Stimulated activated CD8-positive, alpha-beta memory T cell treated with anti-CD3 and anti-CD28 coated beads, Interleukin-12 subunit alpha, Interleukin-12 subunit beta, amount 100 ng/mL, for 24 hours (primary cell): ENCODE measurements around the gene YPEL2.

Source experiments
- DNase-seq: peaks from one replicate; pipeline ENCODE4 v3.0.0-alpha.2; 2020; ENCODE audit errors: extremely low read depth

YPEL2 gene

DNA sequence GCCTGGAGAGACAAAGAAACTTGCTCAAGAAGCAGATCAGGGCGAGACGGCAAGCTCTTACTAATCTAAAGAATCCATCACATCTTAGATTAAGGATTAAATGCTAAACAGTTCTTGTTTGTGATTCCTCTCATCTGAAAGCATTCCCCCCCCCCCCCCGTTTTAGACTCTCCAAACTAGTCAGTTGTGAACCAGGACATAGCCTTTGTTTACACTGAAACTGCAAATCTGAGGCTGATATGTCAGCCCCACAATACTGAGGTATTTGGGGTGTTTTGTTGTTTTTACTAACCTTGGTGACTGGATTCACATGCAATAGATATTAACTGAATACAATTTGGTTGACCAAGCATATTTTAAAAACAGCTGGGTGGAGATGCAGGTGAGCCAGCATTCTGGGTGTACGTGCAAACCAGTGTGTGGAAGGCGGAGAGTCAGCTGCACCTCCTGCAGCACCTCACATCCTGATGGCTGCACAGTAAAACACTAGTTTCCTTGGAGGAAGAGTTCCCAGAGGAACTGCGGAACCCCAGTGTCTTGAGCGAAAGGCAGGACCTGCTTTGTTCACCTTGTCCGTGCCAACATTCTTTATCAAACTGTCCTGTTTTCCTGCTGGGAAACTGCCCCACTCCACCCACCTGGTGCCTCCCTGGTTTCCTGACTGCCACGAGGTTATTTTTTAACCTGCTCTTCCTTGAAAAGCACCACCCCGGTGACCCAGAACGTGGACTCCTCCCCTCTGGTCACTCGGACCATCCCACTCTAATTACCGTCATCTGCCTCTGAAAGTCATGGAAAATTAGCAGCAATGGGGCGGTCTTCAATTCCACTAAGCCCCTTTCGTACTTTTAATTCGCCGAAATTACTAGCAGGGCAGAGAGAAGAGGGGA, 1.2 kb upstream of the YPEL2 start:
- no peak for DNase-seq

DNA sequence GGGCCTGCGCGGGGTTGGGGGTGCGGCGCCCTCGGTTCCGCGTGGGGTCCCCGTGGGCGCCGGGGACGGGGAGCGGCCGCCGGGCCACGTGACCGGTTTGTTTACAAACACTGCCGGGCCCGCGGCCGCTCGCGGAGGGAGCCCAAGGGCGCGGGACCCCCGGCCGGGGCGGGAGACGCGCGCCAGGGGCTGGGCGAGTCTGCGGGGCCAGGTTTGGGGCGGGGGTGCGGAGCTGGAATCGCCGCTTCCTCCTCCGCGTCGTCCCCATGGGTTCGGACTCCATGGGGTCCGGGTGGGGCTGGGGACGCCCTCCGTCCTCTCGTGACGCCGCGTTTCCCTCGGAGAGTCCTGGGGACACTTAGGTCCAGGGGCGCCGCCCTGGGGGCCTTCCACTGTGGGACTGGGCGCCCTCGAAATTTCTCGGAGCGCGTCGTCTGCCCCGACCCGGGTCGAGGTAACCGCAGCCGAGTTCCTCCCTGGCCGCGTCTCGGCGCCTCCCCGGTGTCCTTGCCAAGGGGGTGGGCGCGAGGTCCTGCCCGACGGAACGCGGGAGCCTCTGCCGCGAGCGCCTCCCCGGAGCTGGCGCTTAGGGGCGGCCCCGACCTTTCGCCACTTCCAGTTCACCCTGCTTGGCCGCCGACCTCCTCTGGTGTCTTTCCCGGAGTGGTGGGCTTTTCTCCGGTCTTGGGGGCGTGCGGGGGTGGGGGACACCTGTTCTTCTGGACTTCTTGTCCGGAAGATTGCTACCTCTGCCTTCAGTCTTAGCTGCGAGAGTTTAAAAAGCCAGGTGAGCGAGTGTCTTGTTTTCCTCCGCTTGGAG, 684 bp downstream of the YPEL2 start:
- no peak for DNase-seq

DNA sequence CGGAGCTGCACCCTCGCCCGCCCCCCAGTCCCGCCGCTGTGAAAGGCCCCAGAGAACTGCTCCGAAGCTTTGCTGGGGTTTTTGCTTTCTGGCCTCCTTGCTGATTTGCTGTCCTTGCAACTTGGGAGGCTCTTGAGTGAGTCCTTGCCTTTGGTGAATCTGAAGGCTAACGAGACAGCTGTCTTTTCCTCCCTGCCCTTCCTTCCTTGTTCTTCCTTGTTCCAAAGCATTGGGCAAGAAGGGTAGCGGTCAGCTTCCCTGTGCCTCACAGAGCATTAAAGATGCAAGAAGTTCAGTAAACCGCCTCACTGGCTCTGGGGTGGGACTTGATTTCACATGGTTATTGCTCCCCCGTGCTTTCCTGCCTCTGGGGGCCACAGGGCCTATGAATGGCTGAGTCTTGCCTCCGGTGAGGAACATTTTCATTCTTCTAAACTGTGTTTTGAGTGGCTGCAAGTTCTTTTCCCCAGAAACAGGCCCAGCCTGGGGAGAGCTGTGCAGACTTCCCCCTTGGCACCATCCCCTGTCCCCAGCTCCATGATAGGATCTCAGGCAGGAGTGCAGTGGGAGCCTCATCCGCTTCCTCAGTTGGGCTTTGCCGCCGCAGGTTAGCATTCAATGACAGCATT, 1.4 kb downstream of the YPEL2 start:
- DNase-seq = no peak

DNA sequence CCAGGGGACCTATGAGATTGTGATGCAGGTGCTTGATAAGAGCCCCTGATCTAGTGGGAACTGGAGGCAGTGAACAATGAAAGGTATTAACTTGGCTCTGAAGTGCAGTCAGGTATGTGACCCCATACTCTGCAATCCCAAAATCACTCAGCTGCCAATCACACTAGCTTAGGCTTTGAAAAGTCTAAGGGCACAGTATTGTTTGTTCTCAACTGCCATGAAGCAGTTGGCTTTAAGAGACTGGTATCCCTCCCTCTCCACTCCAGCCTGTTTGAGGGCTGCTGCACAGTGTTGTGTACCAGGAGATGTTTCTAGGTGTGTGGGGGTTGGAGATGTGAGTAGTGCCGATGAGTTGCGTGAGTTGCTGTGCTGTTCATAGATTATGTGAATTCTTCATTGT, 2.4 kb downstream of the YPEL2 start:
- no peak for DNase-seq

DNA sequence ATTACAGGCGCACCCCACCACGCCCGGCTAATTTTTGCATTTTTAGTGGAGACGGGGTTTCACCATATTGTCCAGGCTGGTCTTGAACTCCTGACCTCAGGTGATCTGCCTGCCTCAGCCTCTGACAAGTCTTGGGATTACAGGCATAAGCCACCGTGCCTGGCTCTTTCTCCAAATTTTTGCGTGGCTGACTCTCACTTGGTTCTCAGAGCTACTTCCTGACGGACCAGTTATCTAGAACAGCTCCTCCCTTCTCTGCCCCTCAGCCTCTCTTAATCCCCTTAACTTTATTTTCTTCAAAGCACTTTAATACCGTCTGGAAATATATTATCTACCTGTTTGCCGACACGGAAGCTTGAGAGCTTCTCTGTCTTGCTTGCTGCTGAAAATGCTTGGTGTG, 4.2 kb downstream of the YPEL2 start:
- no peak for DNase-seq

DNA sequence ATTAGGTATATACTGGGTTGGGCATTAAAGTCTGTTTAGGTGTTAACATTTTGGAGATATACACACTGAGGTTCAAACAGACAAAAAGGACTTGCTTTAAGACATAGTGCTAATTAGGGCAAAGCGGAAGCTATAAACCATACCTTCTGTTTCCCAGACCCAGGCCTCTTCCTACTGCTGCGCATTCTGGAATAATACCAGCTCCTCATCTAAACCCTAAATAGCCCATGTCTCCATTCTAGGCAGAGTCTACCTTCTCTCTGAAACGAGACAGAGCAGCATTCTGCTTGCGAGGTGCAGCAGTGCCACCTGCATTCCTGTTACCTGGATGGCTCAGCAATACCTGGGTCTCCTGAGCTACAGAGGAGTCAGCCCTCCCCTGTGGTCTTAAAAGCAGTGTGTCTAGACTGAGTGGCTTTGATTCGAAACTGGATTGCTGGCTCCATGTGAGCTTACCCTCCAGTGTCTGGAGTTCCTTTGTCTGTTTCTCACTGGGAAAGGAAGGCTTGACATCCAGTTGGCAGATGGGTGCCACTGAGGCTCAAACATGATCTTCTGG, 6.4 kb downstream of the YPEL2 start:
- no peak for DNase-seq

DNA sequence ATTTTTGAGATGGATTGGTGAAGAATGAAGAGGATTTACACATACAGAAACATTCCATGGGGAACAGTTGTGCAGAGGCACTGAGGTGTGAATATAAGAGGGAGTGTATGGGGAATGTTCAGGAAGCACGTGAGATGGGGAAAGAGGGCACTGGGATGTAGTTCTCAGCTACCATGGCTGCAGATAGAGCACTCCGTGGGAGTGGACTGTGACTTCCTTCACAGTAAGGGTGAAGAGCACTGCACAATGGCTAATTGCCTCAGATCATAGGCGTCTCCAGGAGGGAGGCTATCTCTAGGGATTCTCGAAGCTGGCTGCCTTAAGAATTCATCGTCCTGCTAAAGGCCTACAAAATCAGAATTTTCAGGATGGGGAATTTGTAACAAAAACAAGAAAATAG, 7.0 kb downstream of the YPEL2 start:
- no peak for DNase-seq

DNA sequence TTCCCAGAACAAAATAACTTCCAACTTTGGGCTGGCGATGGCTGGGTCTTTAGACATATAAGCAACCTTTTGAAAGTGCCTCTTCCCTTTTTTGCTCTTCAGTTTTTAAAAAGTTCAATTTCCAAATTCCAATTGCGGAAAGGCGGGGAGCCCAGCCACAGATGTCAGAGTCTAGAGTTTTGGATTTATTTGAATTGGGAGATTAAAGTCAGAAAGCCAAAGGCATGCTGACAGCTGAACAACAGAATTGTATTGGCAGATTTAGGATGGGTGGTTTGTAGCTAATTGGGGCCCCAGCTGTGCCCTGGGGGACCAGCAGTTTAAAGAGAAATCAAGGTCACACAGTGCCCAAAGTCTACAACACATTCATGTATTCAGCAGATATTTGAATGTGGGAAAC, 10.5 kb downstream of the YPEL2 start:
- no peak for DNase-seq

DNA sequence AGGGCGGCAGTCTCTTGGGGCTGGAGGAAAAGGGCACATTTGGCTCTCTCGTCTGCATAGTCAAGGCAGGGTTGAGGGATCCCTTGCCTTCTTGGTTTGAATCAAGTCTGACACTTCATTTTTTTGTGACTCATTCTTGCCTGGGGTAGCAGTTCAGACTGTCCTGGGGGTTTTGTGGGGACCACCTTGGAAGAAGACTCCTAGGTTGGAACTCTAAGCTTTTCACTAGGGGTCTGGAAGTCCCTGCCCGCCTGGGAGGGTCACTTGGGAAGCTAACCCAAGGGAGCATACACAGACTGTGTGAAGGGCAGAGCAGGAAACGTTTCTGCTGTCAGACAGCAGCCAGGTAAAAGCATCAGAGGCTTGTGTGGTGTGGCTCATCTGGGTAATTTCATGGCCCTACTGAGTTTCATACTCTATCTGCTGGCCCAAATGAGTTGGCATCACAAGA, 11.3 kb downstream of the YPEL2 start:
- DNase-seq = no peak

DNA sequence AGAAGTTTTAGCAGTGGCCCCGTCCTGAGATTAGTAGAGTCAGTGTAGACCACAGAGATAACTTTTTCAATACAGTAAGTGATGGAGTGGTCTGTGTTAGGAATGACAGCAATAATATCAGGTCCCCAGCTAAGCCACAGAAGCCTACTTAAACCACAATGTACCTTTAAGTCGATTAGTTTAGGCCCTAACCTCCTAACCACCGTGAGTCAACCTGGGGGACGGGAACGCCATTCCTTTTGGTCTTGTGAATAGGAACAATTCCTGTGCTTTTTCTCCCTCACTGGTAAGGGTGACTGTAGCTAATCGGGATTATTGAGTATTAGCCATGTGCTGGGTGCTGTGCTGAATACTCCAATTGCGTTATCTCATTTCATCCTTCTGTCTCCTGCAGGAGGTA, 14.0 kb downstream of the YPEL2 start:
- no peak for DNase-seq

DNA sequence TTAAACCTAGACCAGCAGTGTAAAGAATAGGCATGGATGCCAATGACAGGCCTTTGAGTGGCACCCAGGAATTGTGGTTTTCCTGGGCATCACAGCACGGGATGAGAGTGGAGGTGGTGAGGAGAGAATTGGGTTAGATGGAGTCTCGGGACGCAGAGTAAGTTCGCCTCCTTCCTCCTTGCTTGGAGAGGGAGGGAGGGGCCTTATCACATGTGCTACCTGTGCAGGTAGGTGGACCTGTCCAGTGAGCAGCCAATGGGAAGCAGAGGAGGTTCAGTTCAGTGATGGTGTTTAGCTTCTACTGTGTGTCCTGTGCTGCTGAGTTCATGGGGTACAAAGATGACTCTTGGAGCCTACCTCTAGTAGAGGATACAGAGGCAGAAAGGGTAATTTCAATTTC, 14.9 kb downstream of the YPEL2 start:
- DNase-seq = no peak

DNA sequence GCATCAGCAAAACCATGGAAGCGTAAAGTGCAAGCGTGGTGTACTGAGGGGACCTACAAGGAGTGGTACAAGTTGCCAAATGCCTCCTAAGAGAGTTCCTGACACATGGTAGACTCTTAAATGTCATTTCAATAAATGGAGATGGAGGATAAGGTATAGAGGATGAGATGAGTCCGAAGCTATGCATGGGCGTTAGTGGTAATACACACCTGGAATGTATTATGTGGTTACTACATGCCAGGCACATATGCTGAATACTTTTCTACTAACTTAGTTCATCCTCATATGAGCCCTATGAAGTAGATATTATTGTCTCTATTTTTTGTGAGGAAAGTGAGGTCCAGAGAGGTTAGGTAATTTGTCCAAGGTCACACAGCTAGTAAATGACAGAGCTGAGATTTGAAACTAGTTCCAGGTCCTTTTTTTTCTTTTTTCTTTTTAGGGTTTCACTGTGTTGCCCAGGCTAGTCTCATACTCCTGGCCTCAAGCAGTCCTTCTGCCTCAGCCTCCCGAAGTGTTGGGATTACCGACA, 15.5 kb downstream of the YPEL2 start:
- no peak for DNase-seq

DNA sequence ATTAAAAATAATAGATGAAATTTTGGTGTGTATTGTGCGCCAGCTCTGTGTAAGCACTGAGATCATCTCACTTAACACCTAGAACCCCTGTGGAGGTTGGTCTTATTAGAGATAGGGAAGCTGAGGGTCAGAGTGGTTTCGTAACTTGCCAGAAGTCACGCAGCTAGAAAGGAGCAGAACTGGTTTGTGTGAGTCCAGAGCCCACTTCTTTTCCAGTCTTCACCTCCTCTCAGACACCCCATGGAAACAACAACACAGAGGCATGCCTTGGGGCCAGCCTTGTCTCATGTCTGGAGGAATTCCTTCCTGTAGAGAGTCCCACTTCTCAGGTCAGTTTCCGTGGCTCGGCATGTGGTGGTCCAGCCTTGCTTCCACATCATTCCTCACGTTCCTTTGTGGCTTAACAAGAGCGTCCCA, 16.5 kb downstream of the YPEL2 start:
- no peak for DNase-seq

DNA sequence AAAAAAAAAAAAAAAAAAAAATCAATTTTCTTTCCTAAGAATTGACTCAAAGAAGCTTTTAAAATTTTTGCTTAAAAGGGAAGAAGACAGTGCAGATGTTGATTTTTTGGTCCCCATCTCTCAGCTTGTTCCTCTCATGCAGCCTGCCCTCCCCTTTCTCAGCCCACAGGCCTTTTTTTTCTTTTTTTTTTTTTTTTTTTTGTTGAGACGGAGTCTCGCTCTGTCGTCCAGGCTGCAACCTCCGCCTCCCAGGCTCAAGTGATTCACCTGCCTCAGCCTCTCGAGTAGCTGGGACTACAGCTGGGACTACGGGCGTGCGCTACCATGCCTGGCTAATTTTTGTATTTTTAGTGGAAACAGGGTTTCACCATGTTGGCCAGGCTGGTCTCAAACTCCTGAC, 17.7 kb downstream of the YPEL2 start:
- no peak for DNase-seq

DNA sequence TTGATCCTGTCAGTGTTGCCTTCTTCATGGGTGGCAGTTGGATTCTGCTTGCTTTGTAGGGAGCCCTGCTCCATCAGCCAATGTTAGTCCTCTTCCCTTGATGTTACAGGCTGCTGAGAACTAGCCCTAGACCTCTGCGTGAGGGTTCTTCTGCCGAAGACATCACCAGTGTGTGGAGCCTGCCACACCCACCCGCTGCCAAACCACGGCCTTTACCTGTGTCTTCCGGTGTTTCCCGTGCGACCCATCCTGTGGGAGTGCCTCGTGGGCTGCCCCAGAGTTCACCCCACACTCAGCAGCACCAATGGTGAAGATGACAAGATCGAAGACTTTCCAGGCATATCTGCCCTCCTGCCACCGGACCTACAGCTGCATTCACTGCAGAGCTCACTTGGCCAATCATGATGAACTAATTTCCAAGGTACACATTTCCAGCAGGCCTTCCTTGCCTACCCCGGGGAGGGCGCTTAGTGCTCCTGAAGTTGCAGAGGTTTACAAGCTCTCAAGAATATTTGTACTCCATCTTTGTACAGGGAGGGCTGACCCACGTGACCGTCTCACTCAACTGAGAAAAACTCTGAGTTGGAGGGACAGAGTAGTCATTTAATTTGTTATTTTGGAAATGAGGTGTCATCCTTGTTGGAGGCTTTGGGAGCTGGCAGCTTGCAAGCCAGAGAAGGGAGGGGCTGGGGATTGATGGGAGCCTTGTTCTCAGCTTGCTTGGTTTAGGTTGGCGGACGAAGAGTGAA, 21.8 kb downstream of the YPEL2 start:
- DNase-seq = no peak

DNA sequence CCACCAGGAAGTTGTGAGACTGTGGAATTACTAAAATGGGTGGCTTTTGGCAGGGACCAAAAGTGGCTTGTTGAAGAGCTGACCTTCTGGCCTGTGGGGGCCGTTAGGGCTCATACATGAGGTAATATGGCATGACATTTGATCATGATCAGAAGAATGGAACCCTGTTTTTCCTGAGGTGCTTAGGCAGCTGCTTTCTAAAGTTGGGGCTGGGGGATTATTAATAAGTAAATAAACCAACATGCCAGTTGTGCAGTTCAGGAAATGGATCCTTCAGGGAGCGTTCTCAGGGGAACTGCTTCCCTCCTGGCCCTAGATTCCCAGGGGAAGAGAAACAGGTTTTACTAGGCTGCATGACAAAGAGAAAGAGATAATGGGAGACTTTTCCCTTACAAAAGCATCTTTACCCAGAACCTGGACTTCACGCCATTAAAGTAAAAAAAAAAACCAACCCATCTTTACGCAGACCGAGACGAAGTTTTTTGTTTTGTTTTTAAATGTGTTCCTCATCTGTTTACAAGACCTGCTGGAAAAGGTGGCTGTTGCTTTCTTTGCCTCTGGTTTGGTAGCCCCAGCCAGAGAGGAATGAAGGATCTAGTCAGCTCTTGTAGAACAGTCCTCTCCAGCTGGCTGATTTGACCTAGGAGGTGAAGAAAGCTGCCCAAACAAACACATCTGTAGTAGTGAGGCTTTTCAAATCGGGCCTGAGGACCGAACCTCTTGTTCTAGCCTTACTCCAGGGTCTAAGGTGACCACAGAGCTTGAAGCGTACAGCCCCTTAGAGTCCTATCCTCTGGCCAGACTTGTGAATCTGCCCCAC, 22.7 kb downstream of the YPEL2 start:
- DNase-seq = no peak

DNA sequence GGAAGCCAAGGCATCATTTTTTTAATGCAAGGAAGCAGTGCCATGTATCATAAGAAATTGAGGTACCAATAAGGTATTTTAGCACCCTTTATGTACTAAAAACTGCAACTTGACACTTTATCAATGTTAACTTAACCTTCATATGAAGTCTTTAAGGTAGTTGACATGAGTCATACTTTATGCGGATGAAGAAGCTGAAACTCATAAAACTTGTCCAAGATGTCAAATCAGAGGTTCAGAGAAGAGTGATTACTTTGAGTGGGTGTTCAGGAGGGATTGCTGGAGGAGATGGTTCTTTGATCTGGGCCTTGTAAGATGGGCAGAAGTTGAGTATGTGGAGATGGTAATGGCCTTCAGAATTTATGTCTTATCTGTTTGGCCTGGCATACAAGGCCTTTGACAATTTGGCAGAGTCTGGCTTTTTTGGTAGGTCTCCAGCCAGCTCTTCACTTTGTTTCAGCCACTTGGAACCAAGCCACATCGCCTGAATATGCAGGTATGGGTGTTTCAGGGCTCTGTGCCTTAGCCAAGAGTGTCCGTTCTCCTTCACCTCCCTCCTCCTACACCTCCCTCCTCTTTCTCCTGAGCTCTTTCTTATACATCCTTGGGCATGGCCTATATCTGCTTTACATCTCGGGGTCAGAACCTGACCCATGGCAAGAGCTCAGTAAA, 23.7 kb downstream of the YPEL2 start:
- DNase-seq = no peak

DNA sequence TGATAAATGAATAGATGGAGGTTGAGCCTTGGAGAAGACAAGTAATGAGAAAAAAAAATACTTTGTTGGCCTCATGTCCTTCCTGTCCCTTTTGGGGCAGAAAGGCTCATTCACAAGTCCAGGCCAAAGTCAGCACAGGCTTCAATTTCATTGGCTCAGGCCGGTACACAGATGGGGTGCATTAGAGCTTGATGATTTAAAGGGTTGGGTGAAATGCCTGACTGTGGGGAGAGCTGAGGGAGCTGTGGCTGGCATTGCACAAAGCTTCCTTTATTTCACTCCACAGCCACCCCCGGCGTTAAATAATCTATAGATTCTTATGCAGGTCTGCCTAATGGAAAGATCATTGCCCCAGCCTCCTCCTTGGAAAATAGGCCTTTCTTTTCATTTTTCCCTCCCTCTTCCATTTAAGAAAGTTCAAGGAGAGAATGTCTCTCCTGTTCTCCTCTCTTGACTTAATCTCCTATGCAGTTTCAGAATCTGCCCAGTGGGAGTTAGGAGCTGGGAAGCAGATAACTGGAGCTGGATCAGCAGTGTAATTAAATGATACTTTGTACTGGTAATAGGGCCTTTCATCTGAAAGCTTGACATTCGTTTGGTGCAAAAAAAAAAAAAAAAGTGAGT, 24.4 kb downstream of the YPEL2 start:
- DNase-seq = no peak

DNA sequence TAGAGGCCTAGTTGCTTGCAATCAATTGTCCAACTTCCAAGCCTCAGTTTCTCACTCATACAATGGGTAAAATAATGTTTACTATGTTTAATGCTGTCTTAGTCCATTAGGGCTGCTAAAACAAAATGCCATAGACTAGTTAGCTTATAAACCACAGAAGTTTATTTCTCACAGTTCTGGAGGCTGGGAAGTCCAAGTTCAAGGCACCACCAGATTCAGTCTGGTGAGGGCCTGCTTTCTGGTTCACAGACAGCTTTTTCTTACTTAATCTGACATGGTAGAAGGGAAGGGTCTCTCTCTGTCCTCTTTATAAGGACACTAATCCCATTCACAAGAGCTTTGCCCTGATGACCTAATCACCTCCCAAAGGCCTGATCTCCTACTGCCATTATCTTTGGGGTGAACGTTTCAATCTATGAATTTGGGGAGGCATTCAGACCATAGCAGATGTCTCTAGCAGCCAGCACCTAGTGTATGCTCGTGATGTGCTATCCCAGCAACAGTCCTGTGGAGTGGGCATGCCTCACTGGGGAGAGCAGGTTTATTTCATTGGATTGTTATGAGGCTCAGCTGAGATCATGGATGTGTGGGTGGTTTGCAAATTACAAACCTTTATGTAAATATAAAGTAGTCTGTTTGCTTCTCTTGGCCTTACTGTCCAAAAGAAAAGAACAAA, 25.2 kb downstream of the YPEL2 start:
- DNase-seq = no peak
